ENCODE data around the gene RAP1B. TPM values are rescaled to one million over a fixed set of nuclear protein-coding genes. Genes with fewer than 3 reads are reported as not detected.

RAP1B gene
- total and polyA plus RNA-seq, 8 donors, result 29.8 to 60.5 (median 37.1) TPM

- WGBS, 2 donors, result 77 to 80% methylated on average over 4 of the region's 4 CpGs
- TF ChIP-seq, protein P1, sequence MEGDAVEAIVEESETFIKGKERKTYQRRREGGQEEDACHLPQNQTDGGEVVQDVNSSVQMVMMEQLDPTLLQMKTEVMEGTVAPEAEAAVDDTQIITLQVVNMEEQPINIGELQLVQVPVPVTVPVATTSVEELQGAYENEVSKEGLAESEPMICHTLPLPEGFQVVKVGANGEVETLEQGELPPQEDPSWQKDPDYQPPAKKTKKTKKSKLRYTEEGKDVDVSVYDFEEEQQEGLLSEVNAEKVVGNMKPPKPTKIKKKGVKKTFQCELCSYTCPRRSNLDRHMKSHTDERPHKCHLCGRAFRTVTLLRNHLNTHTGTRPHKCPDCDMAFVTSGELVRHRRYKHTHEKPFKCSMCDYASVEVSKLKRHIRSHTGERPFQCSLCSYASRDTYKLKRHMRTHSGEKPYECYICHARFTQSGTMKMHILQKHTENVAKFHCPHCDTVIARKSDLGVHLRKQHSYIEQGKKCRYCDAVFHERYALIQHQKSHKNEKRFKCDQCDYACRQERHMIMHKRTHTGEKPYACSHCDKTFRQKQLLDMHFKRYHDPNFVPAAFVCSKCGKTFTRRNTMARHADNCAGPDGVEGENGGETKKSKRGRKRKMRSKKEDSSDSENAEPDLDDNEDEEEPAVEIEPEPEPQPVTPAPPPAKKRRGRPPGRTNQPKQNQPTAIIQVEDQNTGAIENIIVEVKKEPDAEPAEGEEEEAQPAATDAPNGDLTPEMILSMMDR (IDR thresholded peaks at IDR 0.05), result no peak
- H3K4me3 ChIP-seq, result no peak overlapping the region
- FAIRE-seq (no peak), ATAC-seq (no peak), DNase-seq (no peak)
- no peaks in the 10 kb centered on the region for H3K27me3 ChIP-seq
- no peaks in the 10 kb centered on the region for H3K9me3 ChIP-seq
- intact Hi-C loops (cut with DNase I), result no loop called here
- no peak overlapping the region for H3K27ac ChIP-seq
- H3K4me1 ChIP-seq, result peaks cover 44 to 59% (median 55%) of the 10 kb centered on the region in 3 donors
- no peaks in the 10 kb centered on the region for H3K36me3 ChIP-seq
These were observed 6.6 kb downstream of the RAP1B start for GRCh38 chr12:68617160-68617926.

DNA sequence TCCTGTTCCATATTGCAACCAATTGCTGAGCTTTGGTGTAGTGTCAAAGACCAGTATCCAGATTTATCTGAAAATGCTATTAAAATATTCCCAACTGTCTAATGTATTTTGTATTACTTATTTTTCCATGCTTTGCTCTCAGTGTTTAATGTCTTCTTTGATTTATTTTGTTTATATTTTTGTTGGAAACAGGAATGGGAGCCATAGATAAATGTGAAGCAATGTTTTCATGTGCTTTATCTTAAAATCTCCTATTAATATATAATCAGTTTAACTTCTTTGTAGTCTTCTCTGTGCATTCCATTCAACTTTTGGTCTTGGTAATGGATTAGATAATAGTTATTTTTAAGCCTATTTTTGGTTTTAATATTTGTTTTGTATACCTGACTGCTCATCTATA is 8.8 kb downstream of the RAP1B start:
- H3K4me1 ChIP-seq, result peaks cover 42 to 54% (median 44%) of the 10 kb centered on the region in 3 donors
- no peaks in the 10 kb centered on the region for H3K9me3 ChIP-seq
- no peak overlapping the region for H3K27ac ChIP-seq
- H3K36me3 ChIP-seq, result no peaks in the 10 kb centered on the region
- TF ChIP-seq, protein P1 (IDR thresholded peaks at IDR 0.05), result no peak
- H3K4me3 ChIP-seq, result no peak overlapping the region
- DNase-seq (no peak), FAIRE-seq (no peak), ATAC-seq (no peak)
- no peaks in the 10 kb centered on the region for H3K27me3 ChIP-seq
- intact Hi-C loops (cut with DNase I), result no loop called here

DNA sequence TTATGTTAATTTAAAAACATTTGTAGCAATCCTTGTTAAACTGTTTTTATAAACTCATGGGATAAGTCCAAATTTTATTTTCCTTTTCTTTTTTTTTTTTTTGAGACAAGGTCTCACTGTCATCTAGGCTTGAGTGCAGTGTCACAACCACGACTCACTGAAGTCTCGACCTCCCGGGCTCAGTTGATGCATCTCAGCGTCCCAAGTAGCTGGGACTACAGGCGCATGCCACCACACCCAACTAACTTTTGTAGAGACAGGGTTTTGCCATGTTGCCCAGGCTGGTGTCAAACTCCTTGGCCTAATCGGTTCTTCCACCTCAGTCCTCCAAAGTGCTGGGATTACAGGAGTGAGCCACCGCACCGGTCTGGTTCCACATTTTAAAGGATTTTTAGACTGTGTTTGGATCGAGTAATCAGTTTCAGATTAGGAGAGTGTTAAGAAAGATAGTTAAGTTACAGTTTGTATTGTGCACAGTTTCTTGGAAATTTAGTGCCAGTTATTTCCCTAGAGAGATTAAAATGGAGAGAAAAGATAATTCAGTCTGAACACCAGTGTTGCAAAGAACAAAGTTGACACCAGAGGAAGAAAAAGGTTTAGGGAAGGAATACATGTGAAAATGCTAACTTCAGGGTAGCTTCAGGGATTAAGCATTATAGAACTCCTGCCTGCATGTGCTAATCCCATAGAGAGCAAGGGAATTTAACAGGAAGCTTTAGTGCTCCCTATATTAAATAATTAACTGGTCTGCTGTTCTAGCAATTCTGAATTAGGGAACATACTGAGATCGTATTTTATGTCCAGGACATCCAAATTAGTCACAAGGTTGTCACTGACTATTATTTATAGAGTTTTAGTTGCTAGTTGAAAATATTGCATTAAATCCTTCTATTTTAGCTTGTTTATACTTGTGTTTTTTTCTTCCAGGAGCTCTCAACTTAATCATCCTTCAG is 10.1 kb downstream of the RAP1B start:
- no peak for DNase-seq
- ATAC-seq, result peak in 1 of 4 donors; percentile 31
- intact Hi-C loops (cut with DNase I), result no loop called here
- Histone ChIP-seq H3K4me1 (peaks cover 30 to 43% (median 36%) of the 10 kb centered on the region in 3 donors), H3K9me3 (no peaks in the 10 kb centered on the region), H3K4me3 (no peak overlapping the region), H3K27ac (no peak overlapping the region), H3K27me3 (no peaks in the 10 kb centered on the region), H3K36me3 (no peaks in the 10 kb centered on the region)
- FAIRE-seq, result no peak
- WGBS, 2 donors, result 70 to 76% methylated on average over 10 of the region's 10 CpGs
- TF ChIP-seq, protein P1 (IDR thresholded peaks at IDR 0.05), result no peak

- Histone ChIP-seq H3K27ac (peak overlapping the region in 1 of 4 donors; percentile 24), H3K9me3 (no peaks in the 10 kb centered on the region), H3K27me3 (no peaks in the 10 kb centered on the region), H3K36me3 (no peaks in the 10 kb centered on the region), H3K4me1 (peaks cover 29 to 43% (median 36%) of the 10 kb centered on the region in 3 donors), H3K4me3 (no peak overlapping the region)
- no peak for FAIRE-seq
- ATAC-seq, result peak in 1 of 4 donors; percentile 12
- TF ChIP-seq, protein P1 (IDR thresholded peaks at IDR 0.05), result no peak
- DNase-seq, result no peak
- intact Hi-C loops (cut with DNase I), result no loop called here
These were observed 10.9 kb downstream of the RAP1B start for GRCh38 chr12:68621472-68622081.

Measured in pancreas (tissue), 10 donors.